HCT116 (cell line): ENCODE measurements around the gene STAMBP. TPM values are rescaled to one million over a fixed set of nuclear protein-coding genes. Genes with fewer than 3 reads are reported as not detected.

Experiments
- ATAC-seq: fragments of 200-7000 bp; cut with Tn5 transposase; 2 replicates; pipeline ENCODE4 v1.9.1; 2020; ENCODE audit warnings: mild to moderate bottlenecking, moderate library complexity
- BruUV-seq: library from RNA; stranded (reverse); fragments of 400-500 nt; replicated peaks from 2 replicates; lab custom pipeline; 2021; lab: Mats Ljungman, UMichigan
- CTCF ChIA-PET: fragments of 300-600 bp; sonication (Branson Sonifier 250); formaldehyde crosslinking; loops from one replicate; lab custom pipeline; 2021; ENCODE audit warnings: antibody characterized with exemption; lab: Charles Lee
- POLR2A ChIA-PET: fragments of 300-600, 350-600 bp; sonication (Branson Sonifier 250); formaldehyde crosslinking; loops from one replicate; lab custom pipeline; 2021; ENCODE audit warnings: antibody characterized with exemption; lab: Charles Lee
- RAD21 ChIA-PET, 2 experiments: fragments of 300-600 bp; sonication (Branson Sonifier 250); formaldehyde crosslinking; loops; one replicate each; lab custom pipeline; 2023; ENCODE audit warnings: low total read pairs in 2 of 2; ENCODE audit not compliant: uncharacterized antibody in 2 of 2, unreplicated experiment in 2 of 2, low non-redundant PET in 1 of 2; lab: Charles Lee
- DNase-seq: peaks from one replicate; pipeline ENCODE4 v3.0.0-alpha.2; 2010; ENCODE audit warnings: low read depth, low spot score
- H2AFZ ChIP-seq: fragments of 200-600 bp; shearing (Covaris generic), sonication (generic); 2 replicates; pipeline ENCODE4 v1.6.1; 2017; ENCODE audit warnings: low read depth, mixed run types, mixed read lengths, antibody characterized with exemption, low read length; ENCODE audit not compliant: poor library complexity, severe bottlenecking
- H3K27ac ChIP-seq: 2 replicates; pipeline ENCODE4 v1.5.1; 2012; ENCODE audit warnings: low read depth, low read length
- H3K27me3 ChIP-seq: fragments of 200-600 bp; sonication (generic); 2 replicates; pipeline ENCODE4 v1.6.1; 2016; ENCODE audit warnings: mixed run types, low read length, mixed read lengths; ENCODE audit not compliant: insufficient read depth
- H3K36me3 ChIP-seq, 2 experiments: fragments of 200-500 bp in 1 of 2; fragments of 200-600 bp in 1 of 2; sonication (Bioruptor generic) in 1 of 2; sonication (generic) in 1 of 2; 2 replicates each; pipeline versions ENCODE4 v1.5.1 to v1.6.1; 2014 to 2016; ENCODE audit warnings: low read length in 2 of 2, inconsistent platforms in 1 of 2, mixed read lengths in 1 of 2, mixed run types in 1 of 2; ENCODE audit not compliant: insufficient read depth in 2 of 2, control insufficient read depth in 1 of 2
- H3K4me1 ChIP-seq, 2 experiments: fragments of 200-600 bp in 1 of 2; sonication (generic) in 1 of 2; 2 replicates each; pipeline versions ENCODE4 v1.5.1 to v1.6.1; 2012 to 2017; ENCODE audit warnings: low read length in 2 of 2, inconsistent platforms in 1 of 2, mild to moderate bottlenecking in 1 of 2, mixed read lengths in 1 of 2, mixed run types in 1 of 2, moderate library complexity in 1 of 2; ENCODE audit not compliant: insufficient read depth in 2 of 2, control insufficient read depth in 1 of 2
- H3K4me2 ChIP-seq: fragments of 200-600 bp; sonication (generic); 2 replicates; pipeline ENCODE4 v1.6.1; 2017; ENCODE audit warnings: mixed run types, low read length, mixed read lengths
- H3K4me3 ChIP-seq, 2 experiments: fragments of 200-600 bp in 1 of 2; sonication (generic) in 1 of 2; replicated peaks in 1 of 2; 2 replicates each; pipeline ENCODE4 v1.5.1; 2011 to 2016; ENCODE audit warnings: low read length in 2 of 2, control low read depth in 1 of 2, low read depth in 1 of 2, mild to moderate bottlenecking in 1 of 2, mixed read lengths in 1 of 2, mixed run types in 1 of 2
- H3K79me2 ChIP-seq: fragments of 200-600 bp; sonication (generic); 2 replicates; pipeline ENCODE4 v1.6.1; 2017; ENCODE audit warnings: mild to moderate bottlenecking, mixed run types, low read length, moderate library complexity, mixed read lengths; ENCODE audit not compliant: insufficient read depth
- H3K9ac ChIP-seq: fragments of 200-600 bp; sonication (generic); 2 replicates; pipeline ENCODE4 v1.6.1; 2016; ENCODE audit warnings: low read length, mixed read lengths
- H3K9me2 ChIP-seq: fragments of 200-600 bp; sonication (generic), shearing (Covaris generic); 2 replicates; pipeline ENCODE4 v1.6.1; 2017; ENCODE audit warnings: mixed run types, mild to moderate bottlenecking, moderate library complexity; ENCODE audit not compliant: insufficient read depth
- H3K9me3 ChIP-seq, 2 experiments: fragments of 200-500 bp in 1 of 2; fragments of 200-600 bp in 1 of 2; sonication (Bioruptor generic) in 1 of 2; sonication (generic) in 1 of 2; 2 replicates each; pipeline ENCODE4 v1.6.1; 2014 to 2017; ENCODE audit warnings: low read length in 2 of 2, mixed read lengths in 2 of 2, inconsistent platforms in 1 of 2, low read depth in 1 of 2, mild to moderate bottlenecking in 1 of 2, mixed run types in 1 of 2, moderate library complexity in 1 of 2; ENCODE audit not compliant: control insufficient read depth in 1 of 2, insufficient read depth in 1 of 2
- H4K20me1 ChIP-seq: fragments of 200-600 bp; sonication (generic), shearing (Covaris generic); 2 replicates; pipeline ENCODE4 v1.6.1; 2017; ENCODE audit warnings: mixed run types, mild to moderate bottlenecking, moderate library complexity; ENCODE audit not compliant: insufficient read depth
- CBX3 ChIP-seq: IDR thresholded peaks from 2 replicates; pipeline ENCODE4 v1.6.1; 2012; ENCODE audit warnings: low read depth
- CEBPB ChIP-seq: IDR thresholded peaks from 2 replicates; pipeline ENCODE4 v1.6.1; 2012; ENCODE audit warnings: low read depth
- EGR1 ChIP-seq: IDR thresholded peaks from 2 replicates; pipeline ENCODE4 v1.6.1; 2012; ENCODE audit warnings: low read depth
- ELF1 ChIP-seq: IDR thresholded peaks from 2 replicates; pipeline ENCODE4 v1.6.1; 2012; ENCODE audit warnings: low read depth, borderline replicate concordance
- EZH2phosphoT487 ChIP-seq: fragments of 200-600 bp; IDR thresholded peaks from 2 replicates; pipeline ENCODE4 v1.6.1; 2018; ENCODE audit warnings: antibody characterized with exemption, borderline replicate concordance
- FOSL1 ChIP-seq: IDR thresholded peaks from 2 replicates; pipeline ENCODE4 v1.6.1; 2012; ENCODE audit warnings: low read depth
- JUND ChIP-seq: IDR thresholded peaks from 2 replicates; pipeline ENCODE4 v1.6.1; 2012
- POLR2A ChIP-seq: IDR thresholded peaks from 2 replicates; pipeline ENCODE4 v1.7.0; 2011; ENCODE audit warnings: borderline replicate concordance; ENCODE audit not compliant: insufficient read depth, insufficient read length; ENCODE audit errors: extremely low read depth
- POLR2AphosphoS5 ChIP-seq: IDR thresholded peaks from 2 replicates; pipeline ENCODE4 v1.6.1; 2011; ENCODE audit warnings: mild to moderate bottlenecking, low read depth, low read length, moderate library complexity
- RAD21 ChIP-seq: IDR thresholded peaks from 2 replicates; pipeline ENCODE4 v1.6.1; 2012; ENCODE audit warnings: low read depth, mild to moderate bottlenecking
- SIN3A ChIP-seq: IDR thresholded peaks from 2 replicates; pipeline ENCODE4 v1.6.1; 2012; ENCODE audit warnings: low read depth
- TCF7L2 ChIP-seq: IDR thresholded peaks from 2 replicates; pipeline ENCODE4 v1.7.0; 2011; ENCODE audit warnings: borderline replicate concordance, inconsistent platforms; ENCODE audit not compliant: insufficient read depth, insufficient read length; ENCODE audit errors: extremely low read depth
- YY1 ChIP-seq: IDR thresholded peaks from 2 replicates; pipeline ENCODE4 v1.6.1; 2011; ENCODE audit warnings: low read length, low read depth, moderate library complexity, mild to moderate bottlenecking; ENCODE audit not compliant: insufficient replicate concordance; ENCODE audit errors: extremely low read depth
- ZFX ChIP-seq: fragments of 450-650 bp; IDR thresholded peaks from 2 replicates; pipeline ENCODE4 v1.6.1; 2017
- intact Hi-C: fragments of 100-400 bp; cut with micrococcal nuclease; formaldehyde crosslinking; loops from 2 replicates; pipeline ENCODE4 v1.10.0; 2022
- total RNA-seq: library from RNA; stranded (reverse); gene quantifications from one replicate; pipeline ENCODE4 v1.2.1, GENCODE V29; 2021; ENCODE audit not compliant: unreplicated experiment
- TF ChIP-seq, protein P1 (sequence below): IDR thresholded peaks from 2 replicates; pipeline ENCODE4 v1.6.1; 2012
- TF ChIP-seq, protein P2 (sequence below), 3 experiments: fragments of 200-600 bp in 1 of 3; sonication (generic) in 1 of 3; IDR thresholded peaks in 2 of 3; conservative IDR thresholded peaks in 1 of 3; 2 replicates each; pipeline ENCODE4 v1.5.1; 2012 to 2017; ENCODE audit warnings: low read depth in 2 of 3, low read length in 2 of 3, antibody characterized with exemption in 1 of 3, borderline replicate concordance in 1 of 3, control low read depth in 1 of 3, mild to moderate bottlenecking in 1 of 3, mixed read lengths in 1 of 3, mixed run types in 1 of 3, moderate library complexity in 1 of 3; ENCODE audit not compliant: insufficient read depth in 1 of 3
- TF ChIP-seq, protein P3 (sequence below): IDR thresholded peaks from 2 replicates; pipeline ENCODE4 v1.6.1; 2012
- TF ChIP-seq, protein P4 (sequence below): IDR thresholded peaks from 2 replicates; pipeline ENCODE4 v1.6.1; 2011; ENCODE audit warnings: mild to moderate bottlenecking, low read length, moderate library complexity; ENCODE audit not compliant: insufficient replicate concordance; ENCODE audit errors: extremely low read depth

Gene STAMBP
- total RNA-seq, 1 experiment from 2014 or later: 45.2 TPM

DNA sequence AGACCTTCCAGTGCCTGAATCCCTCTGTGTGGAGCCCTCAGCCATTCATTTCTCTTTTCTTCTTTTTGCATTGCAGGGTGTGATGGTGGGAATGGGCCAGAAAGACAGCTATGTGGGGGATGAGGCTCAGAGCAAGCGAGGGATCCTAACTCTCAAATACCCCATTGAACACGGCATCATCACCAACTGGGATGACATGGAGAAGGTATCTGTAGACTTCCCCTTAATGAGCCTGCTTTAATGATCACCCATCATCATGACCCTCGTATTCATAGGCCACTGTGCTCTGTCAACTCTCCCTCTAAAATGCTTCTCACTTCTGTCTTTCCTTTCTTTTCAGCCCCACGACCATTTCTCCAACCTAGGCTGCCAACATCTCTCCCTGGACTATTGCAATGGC, 73.5 kb downstream of the STAMBP start:
- Histone ChIP-seq H3K4me3 (no peak overlapping the region), H3K4me1 (no peaks in the 10 kb centered on the region), H3K79me2 (no peaks in the 10 kb centered on the region), H3K4me2 (no peak overlapping the region), H3K9me3 (no peaks in the 10 kb centered on the region), H4K20me1 (no peaks in the 10 kb centered on the region), H3K9ac (no peak overlapping the region), H3K36me3 (no peaks in the 10 kb centered on the region), H2AFZ (no peak overlapping the region), H3K27ac (no peak overlapping the region), H3K27me3 (no peaks in the 10 kb centered on the region), H3K9me2 (no peaks in the 10 kb centered on the region)
- BruUV-seq: no TSS peak
- ATAC-seq: no peak
- ChIA-PET POLR2A (no interaction called here), RAD21 (no interaction called here), CTCF (no interaction called here)
- intact Hi-C loops: no loop called here
- no peak for DNase-seq
- TF ChIP-seq RAD21 (no peak), FOSL1 (no peak), CBX3 (no peak), TCF7L2 (no peak), POLR2AphosphoS5 (no peak), ELF1 (no peak), POLR2A (no peak)

DNA sequence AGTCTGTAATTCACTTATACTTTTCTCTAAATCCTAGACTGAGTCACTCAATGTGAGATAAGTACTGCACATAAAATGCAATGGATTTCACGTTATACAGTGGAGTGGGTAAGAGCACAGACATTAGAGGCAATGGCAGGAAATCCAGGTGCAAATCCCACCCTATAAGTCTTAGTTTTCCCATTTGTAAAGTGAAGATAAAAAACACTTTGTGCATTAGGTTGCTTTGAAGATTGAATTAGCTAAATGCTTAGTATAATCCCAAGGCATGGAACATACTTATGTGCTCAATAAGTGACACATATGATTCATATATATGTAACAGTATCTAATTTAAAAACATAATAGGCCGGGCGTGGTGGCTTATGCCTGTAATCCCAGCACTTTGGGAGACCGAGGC, 74.6 kb downstream of the STAMBP start:
- H3K4me1 ChIP-seq: no peaks in the 10 kb centered on the region
- intact Hi-C loops: no loop called here
- H3K9ac ChIP-seq: no peak overlapping the region
- H3K27ac ChIP-seq: no peak overlapping the region
- TF ChIP-seq, protein P1, sequence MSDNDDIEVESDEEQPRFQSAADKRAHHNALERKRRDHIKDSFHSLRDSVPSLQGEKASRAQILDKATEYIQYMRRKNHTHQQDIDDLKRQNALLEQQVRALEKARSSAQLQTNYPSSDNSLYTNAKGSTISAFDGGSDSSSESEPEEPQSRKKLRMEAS: no peak
- TF ChIP-seq SIN3A (no peak), YY1 (no peak), POLR2A (no peak), POLR2AphosphoS5 (no peak), RAD21 (no peak), TCF7L2 (no peak), EZH2phosphoT487 (no peak), CEBPB (no peak), ELF1 (no peak), EGR1 (no peak), ZFX (no peak), JUND (no peak), CBX3 (no peak)
- TF ChIP-seq, protein P2, sequence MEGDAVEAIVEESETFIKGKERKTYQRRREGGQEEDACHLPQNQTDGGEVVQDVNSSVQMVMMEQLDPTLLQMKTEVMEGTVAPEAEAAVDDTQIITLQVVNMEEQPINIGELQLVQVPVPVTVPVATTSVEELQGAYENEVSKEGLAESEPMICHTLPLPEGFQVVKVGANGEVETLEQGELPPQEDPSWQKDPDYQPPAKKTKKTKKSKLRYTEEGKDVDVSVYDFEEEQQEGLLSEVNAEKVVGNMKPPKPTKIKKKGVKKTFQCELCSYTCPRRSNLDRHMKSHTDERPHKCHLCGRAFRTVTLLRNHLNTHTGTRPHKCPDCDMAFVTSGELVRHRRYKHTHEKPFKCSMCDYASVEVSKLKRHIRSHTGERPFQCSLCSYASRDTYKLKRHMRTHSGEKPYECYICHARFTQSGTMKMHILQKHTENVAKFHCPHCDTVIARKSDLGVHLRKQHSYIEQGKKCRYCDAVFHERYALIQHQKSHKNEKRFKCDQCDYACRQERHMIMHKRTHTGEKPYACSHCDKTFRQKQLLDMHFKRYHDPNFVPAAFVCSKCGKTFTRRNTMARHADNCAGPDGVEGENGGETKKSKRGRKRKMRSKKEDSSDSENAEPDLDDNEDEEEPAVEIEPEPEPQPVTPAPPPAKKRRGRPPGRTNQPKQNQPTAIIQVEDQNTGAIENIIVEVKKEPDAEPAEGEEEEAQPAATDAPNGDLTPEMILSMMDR (IDR thresholded peaks at IDR 0.05 in 2 of 3, conservative IDR thresholded peaks at IDR 0.05 in 1 of 3; ENCODE audit: borderline replicate concordance in 1 of 3, insufficient read depth in 1 of 3, low read depth in 2 of 3, low read length in 2 of 3): no peak
- TF ChIP-seq, protein P3, sequence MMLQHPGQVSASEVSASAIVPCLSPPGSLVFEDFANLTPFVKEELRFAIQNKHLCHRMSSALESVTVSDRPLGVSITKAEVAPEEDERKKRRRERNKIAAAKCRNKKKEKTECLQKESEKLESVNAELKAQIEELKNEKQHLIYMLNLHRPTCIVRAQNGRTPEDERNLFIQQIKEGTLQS: no peak
- TF ChIP-seq, protein P4, sequence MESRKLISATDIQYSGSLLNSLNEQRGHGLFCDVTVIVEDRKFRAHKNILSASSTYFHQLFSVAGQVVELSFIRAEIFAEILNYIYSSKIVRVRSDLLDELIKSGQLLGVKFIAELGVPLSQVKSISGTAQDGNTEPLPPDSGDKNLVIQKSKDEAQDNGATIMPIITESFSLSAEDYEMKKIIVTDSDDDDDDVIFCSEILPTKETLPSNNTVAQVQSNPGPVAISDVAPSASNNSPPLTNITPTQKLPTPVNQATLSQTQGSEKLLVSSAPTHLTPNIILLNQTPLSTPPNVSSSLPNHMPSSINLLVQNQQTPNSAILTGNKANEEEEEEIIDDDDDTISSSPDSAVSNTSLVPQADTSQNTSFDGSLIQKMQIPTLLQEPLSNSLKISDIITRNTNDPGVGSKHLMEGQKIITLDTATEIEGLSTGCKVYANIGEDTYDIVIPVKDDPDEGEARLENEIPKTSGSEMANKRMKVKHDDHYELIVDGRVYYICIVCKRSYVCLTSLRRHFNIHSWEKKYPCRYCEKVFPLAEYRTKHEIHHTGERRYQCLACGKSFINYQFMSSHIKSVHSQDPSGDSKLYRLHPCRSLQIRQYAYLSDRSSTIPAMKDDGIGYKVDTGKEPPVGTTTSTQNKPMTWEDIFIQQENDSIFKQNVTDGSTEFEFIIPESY: no peak
- TF ChIP-seq, all 23 proteins: peak for 0
- Histone ChIP-seq H2AFZ (no peak overlapping the region), H3K36me3 (no peaks in the 10 kb centered on the region), H3K79me2 (no peaks in the 10 kb centered on the region), H3K4me2 (no peak overlapping the region), H3K4me3 (no peak overlapping the region), H3K27me3 (no peaks in the 10 kb centered on the region), H3K9me3 (no peaks in the 10 kb centered on the region), H4K20me1 (no peaks in the 10 kb centered on the region), H3K9me2 (no peaks in the 10 kb centered on the region)
- no peak for DNase-seq
- CTCF ChIA-PET: no interaction called here
- RAD21 ChIA-PET: no interaction called here
- POLR2A ChIA-PET: no interaction called here
- BruUV-seq: no TSS peak
- ATAC-seq: no peak
